Measurements from ENCODE around the gene HSPA12B.

Gene HSPA12B

GRCh38 chr20:3767110-3767426 is 34.6 kb downstream of the HSPA12B start (continued):
- TF ChIP-seq, protein P1, sequence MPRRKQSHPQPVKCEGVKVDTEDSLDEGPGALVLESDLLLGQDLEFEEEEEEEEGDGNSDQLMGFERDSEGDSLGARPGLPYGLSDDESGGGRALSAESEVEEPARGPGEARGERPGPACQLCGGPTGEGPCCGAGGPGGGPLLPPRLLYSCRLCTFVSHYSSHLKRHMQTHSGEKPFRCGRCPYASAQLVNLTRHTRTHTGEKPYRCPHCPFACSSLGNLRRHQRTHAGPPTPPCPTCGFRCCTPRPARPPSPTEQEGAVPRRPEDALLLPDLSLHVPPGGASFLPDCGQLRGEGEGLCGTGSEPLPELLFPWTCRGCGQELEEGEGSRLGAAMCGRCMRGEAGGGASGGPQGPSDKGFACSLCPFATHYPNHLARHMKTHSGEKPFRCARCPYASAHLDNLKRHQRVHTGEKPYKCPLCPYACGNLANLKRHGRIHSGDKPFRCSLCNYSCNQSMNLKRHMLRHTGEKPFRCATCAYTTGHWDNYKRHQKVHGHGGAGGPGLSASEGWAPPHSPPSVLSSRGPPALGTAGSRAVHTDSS (tag by site-specific recombination; IDR thresholded peaks at IDR 0.05), result no peak
- TF ChIP-seq WT1 (tag by site-specific recombination; IDR thresholded peaks at IDR 0.05), result peak; percentile 31; the same call in 1 of the 2 replicates
- no peak for TF ChIP-seq BCL11B (tag by site-specific recombination; IDR thresholded peaks at IDR 0.05; ENCODE audit: low read depth)
- no peak for TF ChIP-seq GLI4 (tag by site-specific recombination; IDR thresholded peaks at IDR 0.05)
- TF ChIP-seq ZBTB1 (tag by site-specific recombination; IDR thresholded peaks at IDR 0.05), result no peak
- no peak for TF ChIP-seq ZSCAN18 (tag by site-specific recombination; IDR thresholded peaks at IDR 0.05)
- no peak for TF ChIP-seq ZNF23 (tag by site-specific recombination; IDR thresholded peaks at IDR 0.05; ENCODE audit: borderline replicate concordance)
- TF ChIP-seq ZNF114 (tag by site-specific recombination; IDR thresholded peaks at IDR 0.05), result no peak

- peaks cover 0 to 3% of the 10 kb centered on the region in 2 experiments; a peak in 1 of 3 replicates for H3K36me3 ChIP-seq (ENCODE audit: control insufficient read depth in 2 of 2, insufficient read depth in 1 of 2, low read length in 2 of 2)
- H3K4me1 ChIP-seq (ENCODE audit: control insufficient read depth, insufficient read depth, low read length), result peaks cover 7% of the 10 kb centered on the region
- ChIA-PET CTCF (interaction anchor here (0.7 to 10.8 kb wide), 15 partner anchors 10 to 204 kb away, joined by 3 to 133 read pairs (median 5); partner anchors contain the start of genes AP5S1 and SPEF1), POLR2A (interaction anchor here (0.5 to 3.1 kb wide), 31 partner anchors 9 to 359 kb away, joined by 3 to 36 read pairs (median 4); partner anchors contain the start of genes AP5S1, CDC25B, CENPB and SPEF1)
- no peaks in the 10 kb centered on the region for H3K9me3 ChIP-seq (ENCODE audit: control insufficient read depth, insufficient read depth, low read depth, low read length)
- H3K4me3 ChIP-seq (ENCODE audit: low read depth, low read length), result peak within 1 kb of the TSS; percentile 74
- peak within 1 kb of the TSS; percentile 68 for H3K27ac ChIP-seq (ENCODE audit: extremely low read depth, low read depth, low read length)
- TF ChIP-seq ZNF146 (tag by site-specific recombination; IDR thresholded peaks at IDR 0.05) (no peak), ZNF501 (tag by site-specific recombination; IDR thresholded peaks at IDR 0.05) (peak; percentile 60; the same call in 1 of the 2 replicates), ZFP69B (tag by site-specific recombination; IDR thresholded peaks at IDR 0.05) (no peak), ZNF366 (tag by site-specific recombination; conservative IDR thresholded peaks at IDR 0.05) (no peak), SCRT1 (tag by site-specific recombination; IDR thresholded peaks at IDR 0.05; ENCODE audit: borderline replicate concordance) (no peak), ZBTB48 (tag by site-specific recombination; IDR thresholded peaks at IDR 0.05) (peak; percentile 66; the same call in 1 of the 2 replicates), TSHZ1 (tag by site-specific recombination; IDR thresholded peaks at IDR 0.05; ENCODE audit: borderline replicate concordance) (peak; percentile 30; the same call in 1 of the 2 replicates), ZNF169 (tag by site-specific recombination; IDR thresholded peaks at IDR 0.05) (no peak), ZNF404 (tag by site-specific recombination; IDR thresholded peaks at IDR 0.05) (no peak), ZNF571 (tag by site-specific recombination; IDR thresholded peaks at IDR 0.05) (no peak), ZNF600 (tag by site-specific recombination; IDR thresholded peaks at IDR 0.05) (peak; percentile 46; the same call in 1 of the 2 replicates), ZXDB (tag by site-specific recombination; IDR thresholded peaks at IDR 0.05) (peak; percentile 96), ZIC2 (tag by site-specific recombination; IDR thresholded peaks at IDR 0.05) (peak; percentile 28; the same call in 1 of the 2 replicates), ZSCAN23 (tag by site-specific recombination; IDR thresholded peaks at IDR 0.05) (0 out of 2 replicates have a peak, but pooled peaks have one; percentile 25), ZNF391 (tag by site-specific recombination; IDR thresholded peaks at IDR 0.05; ENCODE audit: borderline replicate concordance, low read depth) (no peak; the same call in 1 of the 2 replicates), ZFP37 (tag by site-specific recombination; IDR thresholded peaks at IDR 0.05) (peak; percentile 15; the same call in 1 of the 2 replicates)
- TF ChIP-seq, protein P2, sequence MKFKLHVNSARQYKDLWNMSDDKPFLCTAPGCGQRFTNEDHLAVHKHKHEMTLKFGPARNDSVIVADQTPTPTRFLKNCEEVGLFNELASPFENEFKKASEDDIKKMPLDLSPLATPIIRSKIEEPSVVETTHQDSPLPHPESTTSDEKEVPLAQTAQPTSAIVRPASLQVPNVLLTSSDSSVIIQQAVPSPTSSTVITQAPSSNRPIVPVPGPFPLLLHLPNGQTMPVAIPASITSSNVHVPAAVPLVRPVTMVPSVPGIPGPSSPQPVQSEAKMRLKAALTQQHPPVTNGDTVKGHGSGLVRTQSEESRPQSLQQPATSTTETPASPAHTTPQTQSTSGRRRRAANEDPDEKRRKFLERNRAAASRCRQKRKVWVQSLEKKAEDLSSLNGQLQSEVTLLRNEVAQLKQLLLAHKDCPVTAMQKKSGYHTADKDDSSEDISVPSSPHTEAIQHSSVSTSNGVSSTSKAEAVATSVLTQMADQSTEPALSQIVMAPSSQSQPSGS (tag by site-specific recombination; IDR thresholded peaks at IDR 0.05; ENCODE audit: low read depth), result no peak
- TF ChIP-seq, protein P3, sequence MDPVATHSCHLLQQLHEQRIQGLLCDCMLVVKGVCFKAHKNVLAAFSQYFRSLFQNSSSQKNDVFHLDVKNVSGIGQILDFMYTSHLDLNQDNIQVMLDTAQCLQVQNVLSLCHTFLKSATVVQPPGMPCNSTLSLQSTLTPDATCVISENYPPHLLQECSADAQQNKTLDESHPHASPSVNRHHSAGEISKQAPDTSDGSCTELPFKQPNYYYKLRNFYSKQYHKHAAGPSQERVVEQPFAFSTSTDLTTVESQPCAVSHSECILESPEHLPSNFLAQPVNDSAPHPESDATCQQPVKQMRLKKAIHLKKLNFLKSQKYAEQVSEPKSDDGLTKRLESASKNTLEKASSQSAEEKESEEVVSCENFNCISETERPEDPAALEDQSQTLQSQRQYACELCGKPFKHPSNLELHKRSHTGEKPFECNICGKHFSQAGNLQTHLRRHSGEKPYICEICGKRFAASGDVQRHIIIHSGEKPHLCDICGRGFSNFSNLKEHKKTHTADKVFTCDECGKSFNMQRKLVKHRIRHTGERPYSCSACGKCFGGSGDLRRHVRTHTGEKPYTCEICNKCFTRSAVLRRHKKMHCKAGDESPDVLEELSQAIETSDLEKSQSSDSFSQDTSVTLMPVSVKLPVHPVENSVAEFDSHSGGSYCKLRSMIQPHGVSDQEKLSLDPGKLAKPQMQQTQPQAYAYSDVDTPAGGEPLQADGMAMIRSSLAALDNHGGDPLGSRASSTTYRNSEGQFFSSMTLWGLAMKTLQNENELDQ (tag by site-specific recombination; IDR thresholded peaks at IDR 0.05; ENCODE audit: low read depth), result no peak
Observed at GRCh38 chr20:3767427-3768341, 35.2 kb downstream of the HSPA12B start, which contains the start of gene ADISSP. ADISSP (minus strand) TSS chr20:3767753; CDS start chr20:3760100, 7,653 bp downstream.
